ENCODE data around the gene CDKL5.
A peak's percentile ranks its signal among the peaks of the same experiment; 100 is the strongest.
"Not testable (repeated sequence)": the region's sequence is repeated elsewhere in the genome, so short reads cannot be mapped to it uniquely, and the experiment has no call there.

Gene CDKL5

GRCh38 chrX:18425199-18426003 lies at the start of gene CDKL5:
Gene CDKL5, plus strand, starts transcription at chrX:18425608. Its CDS starts 81,489 bp downstream, at chrX:18507097.
- peak; percentile 77 to 93 (median 92) for DNase-seq (ENCODE audit: low read depth in 3 of 3)

GRCh38 chrX:18377796-18378195 lies 47.6 kb upstream of the CDKL5 start:
- no peak for DNase-seq (ENCODE audit: low read depth in 3 of 3)

- no peak for DNase-seq (ENCODE audit: low read depth in 3 of 3)
Observed at GRCh38 chrX:18389966-18390365, 35.4 kb upstream of the CDKL5 start.

- peak; percentile 7 to 50 (median 38) for DNase-seq (ENCODE audit: low read depth in 3 of 3)
Observed at GRCh38 chrX:18390941-18391538, 34.4 kb upstream of the CDKL5 start.

GRCh38 chrX:18394477-18394876 lies 30.9 kb upstream of the CDKL5 start:
- no peak for DNase-seq (ENCODE audit: low read depth in 3 of 3)

GRCh38 chrX:18401848-18402213 lies 23.6 kb upstream of the CDKL5 start:
- DNase-seq (ENCODE audit: low read depth in 3 of 3) = no peak

GRCh38 chrX:18406531-18407266 lies 18.7 kb upstream of the CDKL5 start:
- DNase-seq (ENCODE audit: low read depth in 3 of 3) = no peak

GRCh38 chrX:18410038-18410437 lies 15.4 kb upstream of the CDKL5 start:
- DNase-seq (ENCODE audit: low read depth in 3 of 3) = no peak

- no peak for DNase-seq (ENCODE audit: low read depth in 3 of 3)
Observed at GRCh38 chrX:18415386-18415785, 10.0 kb upstream of the CDKL5 start.

- no peak for DNase-seq (ENCODE audit: low read depth in 3 of 3)
Observed at GRCh38 chrX:18422325-18422724, 3.1 kb upstream of the CDKL5 start.

- DNase-seq (ENCODE audit: low read depth in 3 of 3) = no peak
Observed at GRCh38 chrX:18422886-18423285, 2.5 kb upstream of the CDKL5 start.

- peak in 1 of 3 experiments; percentile 0 for DNase-seq (ENCODE audit: low read depth in 3 of 3)
Observed at GRCh38 chrX:18424482-18425198, 768 bp upstream of the CDKL5 start.

- DNase-seq (ENCODE audit: low read depth in 3 of 3) = no peak
Observed at GRCh38 chrX:18426004-18426320, 554 bp downstream of the CDKL5 start.

- no peak for DNase-seq (ENCODE audit: low read depth in 3 of 3)
Observed at GRCh38 chrX:18428006-18428405, 2.6 kb downstream of the CDKL5 start.

- DNase-seq (ENCODE audit: low read depth in 3 of 3) = not testable (repeated sequence)
Observed at GRCh38 chrX:18433288-18433687, 7.9 kb downstream of the CDKL5 start.

GRCh38 chrX:18434896-18435295 lies 9.5 kb downstream of the CDKL5 start:
- no peak for DNase-seq (ENCODE audit: low read depth in 3 of 3)

GRCh38 chrX:18436017-18436416 lies 10.6 kb downstream of the CDKL5 start:
- no peak for DNase-seq (ENCODE audit: low read depth in 3 of 3)

- DNase-seq (ENCODE audit: low read depth in 3 of 3) = no peak
Observed at GRCh38 chrX:18440835-18441234, 15.4 kb downstream of the CDKL5 start.

- DNase-seq (ENCODE audit: low read depth in 3 of 3) = no peak
Observed at GRCh38 chrX:18441780-18442367, 16.5 kb downstream of the CDKL5 start.

GRCh38 chrX:18448416-18448815 lies 23.0 kb downstream of the CDKL5 start:
- no peak for DNase-seq (ENCODE audit: low read depth in 3 of 3)

GRCh38 chrX:18449236-18449635 lies 23.8 kb downstream of the CDKL5 start:
- DNase-seq (ENCODE audit: low read depth in 3 of 3) = no peak

GRCh38 chrX:18455384-18455783 lies 30.0 kb downstream of the CDKL5 start:
- no peak for DNase-seq (ENCODE audit: low read depth in 3 of 3)
